Caco-2 (cell line): ENCODE results near the gene CCDC169. TPM values are rescaled to one million over a fixed set of nuclear protein-coding genes. Genes with fewer than 3 reads are reported as not detected.

ENCODE experiments used
- BruUV-seq: library from RNA; stranded (reverse); fragments of 400-500 nt; replicated peaks from 2 replicates; lab custom pipeline; 2021; lab: Mats Ljungman, UMichigan
- CTCF ChIA-PET: fragments of 300-600 bp; sonication (Branson Sonifier 250); formaldehyde crosslinking; loops from one replicate; lab custom pipeline; 2022; ENCODE audit warnings: antibody characterized with exemption; lab: Charles Lee
- POLR2A ChIA-PET: fragments of 300-600 bp; sonication (Branson Sonifier 250); formaldehyde crosslinking; loops from one replicate; lab custom pipeline; 2022; ENCODE audit warnings: antibody characterized with exemption; lab: Charles Lee
- DNase-seq, 2 experiments: peaks; one replicate each; pipeline versions ENCODE4 v3.0.0 to v3.0.0-alpha.2; 2020 to 2022
- H3K27me3 ChIP-seq: replicated peaks from 2 replicates; pipeline ENCODE4 v1.6.0; 2011; ENCODE audit warnings: low read length; ENCODE audit not compliant: control insufficient read depth, insufficient read depth
- H3K36me3 ChIP-seq: 2 replicates; pipeline ENCODE4 v1.5.1; 2011; ENCODE audit warnings: low read length; ENCODE audit not compliant: control insufficient read depth, insufficient read depth
- H3K4me1 ChIP-seq: fragments of 250-450 bp; sonication (Bioruptor Pico); 2 replicates; pipeline ENCODE4 v1.5.1; 2020; ENCODE audit warnings: mild to moderate bottlenecking
- H3K4me3 ChIP-seq: 2 replicates; pipeline ENCODE4 v1.5.1; 2011; ENCODE audit warnings: low read depth, mild to moderate bottlenecking, control low read depth, low read length
- H3K9me3 ChIP-seq: fragments of 250-450 bp; sonication (Bioruptor Pico); 2 replicates; pipeline ENCODE4 v1.5.1; 2020; ENCODE audit warnings: mild to moderate bottlenecking, moderate library complexity
- H3K27ac Mint-ChIP-seq: one replicate; pipeline ENCODE4 v1.8.0; 2022; ENCODE audit warnings: mixed read lengths; ENCODE audit not compliant: unreplicated experiment
- H3K27me3 Mint-ChIP-seq: one replicate; pipeline ENCODE4 v1.8.0; 2022; ENCODE audit warnings: mixed read lengths; ENCODE audit not compliant: insufficient read depth, unreplicated experiment
- H3K36me3 Mint-ChIP-seq: one replicate; pipeline ENCODE4 v1.8.0; 2022; ENCODE audit warnings: mild to moderate bottlenecking, mixed read lengths; ENCODE audit not compliant: insufficient read depth, unreplicated experiment
- H3K4me1 Mint-ChIP-seq: one replicate; pipeline ENCODE4 v1.8.0; 2022; ENCODE audit warnings: low read depth, mixed read lengths; ENCODE audit not compliant: unreplicated experiment
- H3K4me3 Mint-ChIP-seq: one replicate; pipeline ENCODE4 v1.8.0; 2022; ENCODE audit warnings: mild to moderate bottlenecking, moderate library complexity, mixed read lengths; ENCODE audit not compliant: unreplicated experiment
- H3K9me3 Mint-ChIP-seq: one replicate; pipeline ENCODE4 v1.8.0; 2022; ENCODE audit warnings: mixed read lengths; ENCODE audit not compliant: unreplicated experiment
- intact Hi-C: fragments of 100-400 bp; cut with micrococcal nuclease; formaldehyde crosslinking; loops from one replicate; pipeline ENCODE4 v1.10.0; 2022; ENCODE audit not compliant: unreplicated experiment
- total RNA-seq: library from RNA; stranded (reverse); gene quantifications from 2 replicates; pipeline ENCODE4 v1.2.3, GENCODE V29; 2022
- TF ChIP-seq, protein P1 (sequence below), 2 experiments: fragments of 200-600 bp in 1 of 2; IDR thresholded peaks; 1 replicate in 1 of 2; 2 replicates in 1 of 2; pipeline versions ENCODE4 v1.5.1 to v1.8.0; 2011 to 2022; ENCODE audit warnings: antibody characterized with exemption in 1 of 2, control low read depth in 1 of 2, inconsistent platforms in 1 of 2, low read depth in 1 of 2, low read length in 1 of 2, mild to moderate bottlenecking in 1 of 2, moderate library complexity in 1 of 2; ENCODE audit not compliant: insufficient read depth in 1 of 2, severe bottlenecking in 1 of 2, unreplicated experiment in 1 of 2

The CCDC169 gene
- total RNA-seq, 1 experiment from 2014 or later, result not detected

DNA sequence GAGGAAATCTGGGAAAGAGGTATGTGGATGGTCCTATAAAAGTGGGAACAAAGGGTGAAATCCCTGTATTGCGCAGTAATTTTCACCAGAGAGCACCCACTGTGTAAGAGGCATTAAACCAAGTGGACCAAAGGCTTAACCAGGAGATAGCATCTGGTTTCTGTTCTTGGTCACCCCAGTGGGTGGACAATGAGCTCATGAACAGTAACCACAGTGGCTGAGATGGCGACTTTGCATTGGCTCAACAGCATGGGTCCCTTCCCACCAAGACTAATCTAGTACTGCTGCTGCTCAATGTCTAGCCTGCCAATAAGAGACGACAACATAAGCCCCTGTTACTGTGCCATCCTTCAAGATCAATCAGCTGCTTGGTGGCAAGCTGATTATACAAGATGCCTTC, 36.6 kb downstream of the CCDC169 start:
- CTCF ChIA-PET, result no interaction called here
- Mint-ChIP-seq H3K4me1 (no peaks in the 10 kb centered on the region), H3K36me3 (no peaks in the 10 kb centered on the region), H3K27ac (no peak overlapping the region), H3K9me3 (no peaks in the 10 kb centered on the region), H3K4me3 (no peak overlapping the region), H3K27me3 (no peaks in the 10 kb centered on the region)
- TF ChIP-seq, protein P1, sequence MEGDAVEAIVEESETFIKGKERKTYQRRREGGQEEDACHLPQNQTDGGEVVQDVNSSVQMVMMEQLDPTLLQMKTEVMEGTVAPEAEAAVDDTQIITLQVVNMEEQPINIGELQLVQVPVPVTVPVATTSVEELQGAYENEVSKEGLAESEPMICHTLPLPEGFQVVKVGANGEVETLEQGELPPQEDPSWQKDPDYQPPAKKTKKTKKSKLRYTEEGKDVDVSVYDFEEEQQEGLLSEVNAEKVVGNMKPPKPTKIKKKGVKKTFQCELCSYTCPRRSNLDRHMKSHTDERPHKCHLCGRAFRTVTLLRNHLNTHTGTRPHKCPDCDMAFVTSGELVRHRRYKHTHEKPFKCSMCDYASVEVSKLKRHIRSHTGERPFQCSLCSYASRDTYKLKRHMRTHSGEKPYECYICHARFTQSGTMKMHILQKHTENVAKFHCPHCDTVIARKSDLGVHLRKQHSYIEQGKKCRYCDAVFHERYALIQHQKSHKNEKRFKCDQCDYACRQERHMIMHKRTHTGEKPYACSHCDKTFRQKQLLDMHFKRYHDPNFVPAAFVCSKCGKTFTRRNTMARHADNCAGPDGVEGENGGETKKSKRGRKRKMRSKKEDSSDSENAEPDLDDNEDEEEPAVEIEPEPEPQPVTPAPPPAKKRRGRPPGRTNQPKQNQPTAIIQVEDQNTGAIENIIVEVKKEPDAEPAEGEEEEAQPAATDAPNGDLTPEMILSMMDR (IDR thresholded peaks at IDR 0.05; ENCODE audit: insufficient read depth in 1 of 2, low read depth in 1 of 2, low read length in 1 of 2, severe bottlenecking in 1 of 2, unreplicated experiment in 1 of 2), result no peak
- no peaks in the 10 kb centered on the region for H3K27me3 ChIP-seq
- DNase-seq, result no peak
- H3K9me3 ChIP-seq, result no peaks in the 10 kb centered on the region
- intact Hi-C loops, result no loop called here
- no peaks in the 10 kb centered on the region for H3K4me1 ChIP-seq
- no peaks in the 10 kb centered on the region for H3K36me3 ChIP-seq
- POLR2A ChIA-PET, result no interaction called here
- BruUV-seq, result no TSS peak
- no peak overlapping the region for H3K4me3 ChIP-seq

DNA sequence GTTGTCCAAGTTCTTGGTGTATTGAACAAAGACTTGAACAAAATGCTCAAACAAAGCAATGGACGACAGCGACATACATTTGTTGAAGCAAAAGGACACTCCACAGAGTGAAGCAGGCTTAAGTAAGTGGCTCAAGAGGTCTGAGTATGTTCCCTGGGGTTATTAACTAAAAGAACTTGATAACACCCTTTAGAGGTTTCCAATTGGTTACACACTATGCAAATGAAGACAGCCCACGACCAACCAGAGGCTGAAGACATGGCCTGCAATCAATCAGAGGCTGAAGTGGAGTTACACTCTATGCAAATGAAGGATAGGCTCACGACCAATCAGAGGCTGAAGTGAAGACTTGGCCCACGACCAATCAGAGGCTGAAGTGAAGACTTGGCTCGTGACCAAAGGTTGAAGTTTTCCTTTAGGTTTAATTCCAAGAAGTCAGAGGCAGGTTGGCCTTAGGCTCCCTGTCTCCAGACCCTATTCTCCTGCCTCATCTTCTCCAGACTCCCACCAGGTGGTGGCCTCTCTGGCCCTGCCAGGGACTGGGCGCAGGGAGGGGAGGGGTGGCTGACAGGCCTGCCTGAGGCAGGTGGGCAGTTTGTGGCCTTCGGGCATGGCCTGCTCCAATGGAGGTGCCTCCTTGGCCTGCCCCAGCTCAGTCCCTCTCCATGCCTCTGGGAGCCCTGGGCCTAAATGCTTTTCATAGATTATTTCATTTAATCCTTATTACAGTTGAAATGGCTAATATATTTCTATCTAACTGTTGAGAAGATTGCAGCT, 38.1 kb downstream of the CCDC169 start:
- Mint-ChIP-seq H3K27me3 (no peaks in the 10 kb centered on the region), H3K4me3 (no peak overlapping the region), H3K9me3 (no peaks in the 10 kb centered on the region), H3K4me1 (no peaks in the 10 kb centered on the region), H3K27ac (no peak overlapping the region), H3K36me3 (no peaks in the 10 kb centered on the region)
- Histone ChIP-seq H3K36me3 (no peaks in the 10 kb centered on the region), H3K9me3 (no peaks in the 10 kb centered on the region), H3K4me3 (no peak overlapping the region), H3K4me1 (no peaks in the 10 kb centered on the region), H3K27me3 (no peaks in the 10 kb centered on the region)
- CTCF ChIA-PET, result no interaction called here
- BruUV-seq, result no TSS peak
- TF ChIP-seq, protein P1 (IDR thresholded peaks at IDR 0.05; ENCODE audit: insufficient read depth in 1 of 2, low read depth in 1 of 2, low read length in 1 of 2, severe bottlenecking in 1 of 2, unreplicated experiment in 1 of 2), result no peak
- POLR2A ChIA-PET, result interaction anchor here (0.6 kb wide), 1 partner anchor 159 kb away, joined by 3 read pairs; no protein-coding TSS in a partner anchor
- no peak for DNase-seq
- intact Hi-C loops, result no loop called here

DNA sequence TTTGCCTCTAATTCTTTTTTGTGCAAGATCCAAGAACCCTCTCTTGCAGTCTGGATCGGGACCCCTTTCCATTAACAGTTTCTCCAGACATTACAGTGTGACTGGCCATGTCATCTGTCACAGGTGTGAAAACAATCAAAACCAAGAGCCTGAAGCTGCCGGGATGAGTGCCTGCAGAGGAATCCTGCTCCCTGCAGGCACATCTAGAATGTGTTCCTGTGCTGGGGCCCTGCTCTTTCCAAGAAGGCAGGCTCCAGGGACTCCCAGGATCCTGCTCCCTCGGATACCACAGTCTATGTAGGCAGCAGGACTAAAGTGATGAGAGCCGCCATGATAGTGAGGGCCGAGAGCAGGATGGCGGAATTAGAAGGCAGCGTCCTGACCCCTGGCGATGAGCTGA, 38.8 kb downstream of the CCDC169 start:
- Mint-ChIP-seq H3K27me3 (no peaks in the 10 kb centered on the region), H3K4me1 (no peaks in the 10 kb centered on the region), H3K4me3 (no peak overlapping the region), H3K27ac (no peak overlapping the region), H3K36me3 (no peaks in the 10 kb centered on the region), H3K9me3 (no peaks in the 10 kb centered on the region)
- TF ChIP-seq, protein P1 (IDR thresholded peaks at IDR 0.05; ENCODE audit: insufficient read depth in 1 of 2, low read depth in 1 of 2, low read length in 1 of 2, severe bottlenecking in 1 of 2, unreplicated experiment in 1 of 2), result no peak
- Histone ChIP-seq H3K9me3 (no peaks in the 10 kb centered on the region), H3K27me3 (no peaks in the 10 kb centered on the region), H3K4me3 (no peak overlapping the region), H3K4me1 (no peaks in the 10 kb centered on the region), H3K36me3 (no peaks in the 10 kb centered on the region)
- ChIA-PET POLR2A (interaction anchor here (0.6 kb wide), 1 partner anchor 160 kb away, joined by 3 read pairs; no protein-coding TSS in a partner anchor), CTCF (no interaction called here)
- BruUV-seq, result no TSS peak
- intact Hi-C loops, result no loop called here
- DNase-seq, result no peak
